GM12891 (cell line): ENCODE data around the gene FAM83D.
A peak's percentile ranks its signal among the peaks of the same experiment; 100 is the strongest.
"Not testable (repeated sequence)": the region's sequence is repeated elsewhere in the genome, so short reads cannot be mapped to it uniquely, and the experiment has no call there.

Source experiments
- DNase-seq: peaks from one replicate; pipeline ENCODE4 v3.0.0; 2011; ENCODE audit warnings: low spot score; ENCODE audit not compliant: insufficient read length
- FAIRE-seq: peaks from 2 replicates; lab custom pipeline; 2011; peaks lifted over from hg19 to GRCh38; lab: Jason Lieb, UNC
- PAX5 ChIP-seq: IDR thresholded peaks from 2 replicates; pipeline ENCODE4 v1.6.1; 2011; ENCODE audit warnings: low read length, moderate library complexity, mild to moderate bottlenecking; ENCODE audit not compliant: insufficient read depth, severe bottlenecking
- POLR2A ChIP-seq: IDR thresholded peaks from 2 replicates; pipeline ENCODE4 v1.6.1; 2011; ENCODE audit warnings: low read depth, low read length, control low read depth
- POLR2AphosphoS5 ChIP-seq: IDR thresholded peaks from 2 replicates; pipeline ENCODE4 v1.6.1; 2011; ENCODE audit warnings: low read depth, low read length, control low read depth
- POU2F2 ChIP-seq: IDR thresholded peaks from 2 replicates; pipeline ENCODE4 v1.6.1; 2011; ENCODE audit warnings: low read depth, mild to moderate bottlenecking, control low read depth, low read length, moderate library complexity
- SPI1 ChIP-seq: IDR thresholded peaks from 2 replicates; pipeline ENCODE4 v1.6.1; 2011; ENCODE audit warnings: low read depth, low read length, control low read depth
- TAF1 ChIP-seq: IDR thresholded peaks from 2 replicates; pipeline ENCODE4 v1.6.1; 2011; ENCODE audit warnings: low read depth, low read length, control low read depth

Gene FAM83D

DNA sequence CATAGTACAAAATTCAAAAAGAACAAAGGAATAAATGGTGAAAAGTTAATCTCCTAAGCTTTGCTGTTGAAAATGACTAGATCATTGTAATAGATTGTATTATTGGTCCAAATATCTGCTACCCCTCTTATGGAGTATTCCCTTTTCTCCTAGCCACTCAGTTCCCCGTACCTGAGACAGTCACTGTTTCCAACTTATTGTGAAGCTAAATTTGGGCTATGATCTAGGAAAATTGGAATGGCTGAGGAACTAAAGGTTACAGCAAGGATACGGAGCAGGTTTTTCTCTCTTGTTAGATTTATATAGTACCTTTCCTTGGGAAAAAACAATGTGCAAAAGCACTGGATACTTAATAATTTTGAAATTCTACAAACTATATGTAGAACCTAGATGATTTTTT, 53.2 kb downstream of the FAM83D start:
- no peak for TF ChIP-seq SPI1
- TF ChIP-seq TAF1: no peak
- no peak for TF ChIP-seq PAX5
- no peak for TF ChIP-seq POU2F2
- no peak for TF ChIP-seq POLR2A
- TF ChIP-seq POLR2AphosphoS5: no peak
- FAIRE-seq: no peak
- no peak for DNase-seq

GRCh38 chr20:38979842-38980241, 53.6 kb downstream of the FAM83D start:
- no peak for DNase-seq
- TF ChIP-seq POU2F2: no peak
- TF ChIP-seq POLR2AphosphoS5: no peak
- TF ChIP-seq SPI1: no peak
- TF ChIP-seq TAF1: no peak
- TF ChIP-seq POLR2A: no peak
- no peak for TF ChIP-seq PAX5
- no peak for FAIRE-seq

GRCh38 chr20:38982291-38982690, 56.1 kb downstream of the FAM83D start:
- no peak for TF ChIP-seq POU2F2
- TF ChIP-seq TAF1: no peak
- TF ChIP-seq POLR2A: no peak
- TF ChIP-seq POLR2AphosphoS5: no peak
- TF ChIP-seq SPI1: no peak
- no peak for TF ChIP-seq PAX5
- DNase-seq: no peak
- FAIRE-seq: no peak

DNA sequence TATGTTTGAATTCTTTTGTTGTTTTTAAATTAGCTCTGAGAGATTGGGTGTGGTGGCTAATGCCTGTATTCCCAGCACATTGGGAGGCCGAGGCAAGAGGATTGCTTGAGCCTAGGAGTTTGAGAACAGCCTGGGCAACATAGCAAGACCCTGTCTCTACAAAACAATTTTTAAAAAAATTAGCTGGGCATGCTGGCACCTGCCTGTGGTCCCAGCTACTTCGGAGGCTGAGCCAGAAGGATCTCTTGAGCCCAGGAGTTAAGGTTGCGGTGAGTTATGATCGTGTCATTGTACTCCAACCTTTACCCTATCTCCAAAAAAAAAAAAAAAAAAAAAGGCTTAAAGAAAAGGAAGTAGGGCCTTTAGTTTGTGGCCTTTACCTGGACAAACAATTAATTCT, 58.8 kb downstream of the FAM83D start:
- no peak for DNase-seq
- no peak for FAIRE-seq
- TF ChIP-seq SPI1 (no peak), POU2F2 (no peak)

DNA sequence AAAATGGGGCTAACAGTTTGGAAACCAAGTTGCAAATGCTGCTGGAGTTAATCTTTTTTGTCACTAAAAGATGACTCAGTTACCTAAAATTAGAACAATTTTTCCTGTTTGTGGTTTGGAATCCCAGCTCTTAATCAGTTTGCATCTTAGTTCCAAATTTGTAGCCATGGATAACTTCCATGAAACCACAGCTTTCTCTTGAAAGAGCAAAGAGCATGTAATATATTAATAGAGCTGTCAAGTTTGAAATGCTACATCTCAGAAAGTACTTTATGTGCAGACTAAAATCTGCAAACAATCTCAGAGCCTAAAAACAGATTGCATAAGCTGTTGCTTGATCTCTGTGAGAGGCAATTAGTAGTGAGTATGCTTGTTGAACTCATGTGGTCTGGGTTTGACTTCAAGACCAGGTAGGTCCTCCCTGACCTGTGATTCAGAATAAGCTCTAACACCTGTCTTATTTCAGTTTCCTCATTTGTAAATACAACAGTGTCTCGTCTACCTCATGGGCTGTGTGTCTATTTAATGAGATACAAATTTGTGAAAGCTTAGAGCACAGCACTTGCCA, 59.5 kb downstream of the FAM83D start:
- FAIRE-seq (peak; percentile 92), DNase-seq (no peak)
- TF ChIP-seq TAF1 (no peak), SPI1 (no peak), POLR2AphosphoS5 (no peak)

GRCh38 chr20:38986663-38987062, 60.4 kb downstream of the FAM83D start:
- FAIRE-seq (peak; percentile 83), DNase-seq (no peak)
- no peak for TF ChIP-seq POU2F2
- no peak for TF ChIP-seq POLR2AphosphoS5
- TF ChIP-seq TAF1: no peak
- no peak for TF ChIP-seq PAX5
- TF ChIP-seq SPI1: no peak
- no peak for TF ChIP-seq POLR2A

GRCh38 chr20:38987777-38988176, 61.6 kb downstream of the FAM83D start:
- FAIRE-seq (peak; percentile 89), DNase-seq (peak; percentile 22)
- TF ChIP-seq POLR2AphosphoS5 (no peak), POU2F2 (peak; percentile 91; the same call in 1 of the 2 replicates), POLR2A (no peak)

GRCh38 chr20:38990728-38991127, 64.5 kb downstream of the FAM83D start:
- TF ChIP-seq SPI1 (no peak), POLR2AphosphoS5 (no peak), PAX5 (no peak), TAF1 (no peak), POU2F2 (no peak), POLR2A (no peak)
- FAIRE-seq (no peak), DNase-seq (no peak)

- DNase-seq (no peak), FAIRE-seq (no peak)
- TF ChIP-seq SPI1: no peak
- no peak for TF ChIP-seq PAX5
- no peak for TF ChIP-seq POU2F2
- no peak for TF ChIP-seq POLR2AphosphoS5
- TF ChIP-seq POLR2A: no peak
- no peak for TF ChIP-seq TAF1
Observed at GRCh38 chr20:38991814-38992704, 65.8 kb downstream of the FAM83D start.

DNA sequence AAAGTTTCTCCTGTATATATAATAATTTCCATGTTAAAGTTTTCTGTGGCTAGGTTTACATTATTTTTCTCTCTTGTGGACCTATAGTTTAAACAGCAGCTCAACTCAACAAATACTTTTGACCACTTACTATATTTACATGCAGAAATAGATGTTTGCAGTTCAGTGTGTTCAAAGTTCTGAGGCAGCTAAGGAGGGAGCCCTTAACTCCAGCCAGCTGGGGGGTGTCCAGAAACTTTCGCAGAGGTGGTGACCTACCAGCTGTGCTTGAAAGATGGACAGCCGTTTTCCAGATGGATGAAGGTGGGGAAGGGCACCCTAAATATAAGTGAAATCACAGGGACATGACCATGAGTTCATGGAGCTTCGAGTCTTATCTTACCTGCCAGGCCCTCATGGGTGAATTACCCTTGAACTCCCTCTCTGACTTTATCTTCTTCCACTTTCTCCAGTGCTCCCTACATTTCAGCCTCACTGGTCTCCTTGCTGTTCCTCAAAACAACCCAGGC, 69.4 kb downstream of the FAM83D start:
- no peak for DNase-seq
- no peak for TF ChIP-seq SPI1
- TF ChIP-seq POLR2AphosphoS5: no peak
- TF ChIP-seq TAF1: no peak
- no peak for TF ChIP-seq POU2F2
- TF ChIP-seq POLR2A: no peak
- no peak for TF ChIP-seq PAX5
- no peak for FAIRE-seq

- not testable (repeated sequence) for FAIRE-seq, DNase-seq
Observed at GRCh38 chr20:38996866-38997265, 70.6 kb downstream of the FAM83D start.
